Liver (tissue), 9 donors: ENCODE results near the gene CAP2. TPM values are rescaled to one million over a fixed set of nuclear protein-coding genes. Genes with fewer than 3 reads are reported as not detected.

Experiments
- DNase-seq: peaks from one replicate; pipeline ENCODE4 v3.0.0-alpha.2; 2017; ENCODE audit warnings: low spot score
- H3K27ac ChIP-seq, 2 donors: one replicate each; pipeline ENCODE4 v1.7.0; 2013; ENCODE audit warnings: inconsistent platforms in 2 of 2, low read length in 2 of 2, control low read depth in 1 of 2, low read depth in 1 of 2, mild to moderate bottlenecking in 1 of 2
- H3K27me3 ChIP-seq, 4 donors: one replicate each; pipeline versions ENCODE4 v1.6.1 to v1.7.0; 2013; ENCODE audit warnings: low read length in 3 of 4, inconsistent platforms in 1 of 4, mild to moderate bottlenecking in 1 of 4, moderate library complexity in 1 of 4; ENCODE audit not compliant: control insufficient read depth in 4 of 4, insufficient read depth in 4 of 4
- H3K36me3 ChIP-seq, 4 donors: one replicate each; pipeline versions ENCODE4 v1.6.1 to v1.7.0; 2013; ENCODE audit warnings: low read length in 3 of 4, mild to moderate bottlenecking in 3 of 4, low read depth in 1 of 4, moderate library complexity in 1 of 4; ENCODE audit not compliant: control insufficient read depth in 4 of 4, insufficient read depth in 3 of 4
- H3K4me1 ChIP-seq, 4 donors: one replicate each; pipeline versions ENCODE4 v1.6.1 to v1.7.0; 2013; ENCODE audit warnings: low read length in 3 of 4, mild to moderate bottlenecking in 3 of 4, moderate library complexity in 1 of 4; ENCODE audit not compliant: control insufficient read depth in 4 of 4, insufficient read depth in 4 of 4
- H3K4me3 ChIP-seq, 3 donors: one replicate each; pipeline versions ENCODE4 v1.6.1 to v1.7.0; 2013; ENCODE audit warnings: low read length in 3 of 3, control low read depth in 1 of 3, low read depth in 1 of 3, mild to moderate bottlenecking in 1 of 3
- H3K9ac ChIP-seq, 2 donors: one replicate each; pipeline ENCODE4 v1.7.0; 2013; ENCODE audit warnings: low read length in 2 of 2, mild to moderate bottlenecking in 2 of 2, moderate library complexity in 2 of 2, control low read depth in 1 of 2, low read depth in 1 of 2
- H3K9me3 ChIP-seq, 4 donors: one replicate each; pipeline versions ENCODE4 v1.6.1 to v1.7.0; 2013; ENCODE audit warnings: low read length in 3 of 4; ENCODE audit not compliant: control insufficient read depth in 4 of 4
- EGR1 ChIP-seq, 2 donors: IDR thresholded peaks; 2 replicates each; pipeline ENCODE4 v1.6.1; 2016 to 2018; ENCODE audit warnings: antibody characterized with exemption in 2 of 2, low read depth in 2 of 2
- FOXA1 ChIP-seq: IDR thresholded peaks from 2 replicates; pipeline ENCODE4 v1.6.1; 2016; ENCODE audit warnings: antibody characterized with exemption
- GABPA ChIP-seq, 2 donors: IDR thresholded peaks in 1 of 2; conservative IDR thresholded peaks in 1 of 2; 2 replicates each; pipeline ENCODE4 v1.6.1; 2016; ENCODE audit warnings: antibody characterized with exemption in 2 of 2, mild to moderate bottlenecking in 1 of 2, moderate library complexity in 1 of 2
- HNF4A ChIP-seq, 2 donors: conservative IDR thresholded peaks; 2 replicates each; pipeline ENCODE4 v1.6.1; 2016; ENCODE audit warnings: antibody characterized with exemption in 2 of 2, mild to moderate bottlenecking in 2 of 2
- HNF4G ChIP-seq: IDR thresholded peaks from 2 replicates; pipeline ENCODE4 v1.6.1; 2016; ENCODE audit warnings: antibody characterized with exemption
- JUND ChIP-seq, 2 donors: IDR thresholded peaks; 2 replicates each; pipeline ENCODE4 v1.6.1; 2016; ENCODE audit warnings: antibody characterized with exemption in 2 of 2
- NR2F2 ChIP-seq: IDR thresholded peaks from 2 replicates; pipeline ENCODE4 v1.6.1; 2016; ENCODE audit warnings: antibody characterized with exemption
- RAD21 ChIP-seq, 2 donors: IDR thresholded peaks; 2 replicates each; pipeline ENCODE4 v1.6.1; 2016; ENCODE audit warnings: antibody characterized with exemption in 2 of 2, mild to moderate bottlenecking in 2 of 2
- SP1 ChIP-seq: IDR thresholded peaks from 2 replicates; pipeline ENCODE4 v1.6.1; 2018; ENCODE audit warnings: antibody characterized with exemption, mild to moderate bottlenecking
- TAF1 ChIP-seq: conservative IDR thresholded peaks from 2 replicates; pipeline ENCODE4 v1.6.1; 2016; ENCODE audit warnings: antibody characterized with exemption, mild to moderate bottlenecking
- YY1 ChIP-seq: IDR thresholded peaks from 2 replicates; pipeline ENCODE4 v1.6.1; 2016; ENCODE audit warnings: antibody characterized with exemption, mild to moderate bottlenecking
- WGBS: extraction: QIAGEN DNeasy Blood & Tissue Kit; methylation state at CpG from one replicate; pipeline ENCODE4 v1.1.7; 2013; 5-methylcytosine and 5-hydroxymethylcytosine counted together
- polyA plus RNA-seq, 2 donors: library from polyadenylated mRNA; stranded (reverse) in 1 of 2; unstranded in 1 of 2; fragments of 200-250 nt in 1 of 2; fragments of >200 nt in 1 of 2; fragmentation: Nextera tagmentation in 1 of 2; extraction: Ambion mirVana in 1 of 2; gene quantifications; one replicate each; pipeline versions ENCODE4 v1.2.1 to v1.2.3, GENCODE V29; 2013 to 2015
- total RNA-seq, 2 donors: library from RNA; depleted of rRNA; stranded (reverse); fragments of >200 nt; gene quantifications; one replicate each; pipeline ENCODE4 v1.2.3, GENCODE V29; 2014
- TF ChIP-seq, protein P1 (sequence below): IDR thresholded peaks from 2 replicates; pipeline ENCODE4 v1.6.1; 2016; ENCODE audit warnings: antibody characterized with exemption
- TF ChIP-seq, protein P2 (sequence below): IDR thresholded peaks from 2 replicates; pipeline ENCODE4 v1.6.1; 2016; ENCODE audit warnings: antibody characterized with exemption
- TF ChIP-seq, protein P3 (sequence below): IDR thresholded peaks from 2 replicates; pipeline ENCODE4 v1.6.1; 2016; ENCODE audit warnings: antibody characterized with exemption
- TF ChIP-seq, protein P4 (sequence below): fragments of 150-350 bp; IDR thresholded peaks from 2 replicates; pipeline ENCODE4 v1.5.1; 2017; ENCODE audit warnings: improper control_type of control experiment, low read depth, low read length; ENCODE audit not compliant: missing input control
- TF ChIP-seq, protein P5 (sequence below): IDR thresholded peaks from 2 replicates; pipeline ENCODE4 v1.6.1; 2016; ENCODE audit warnings: antibody characterized with exemption, mild to moderate bottlenecking
- donor health status: healthy.
- donor health status: healthy.
- donor health status: healthy.
- donor health status: healthy.
- donor health status: healthy.

CAP2 gene
- total and polyA plus RNA-seq, 4 donors, result 1.2 to 6.4 (median 2.5) TPM

DNA sequence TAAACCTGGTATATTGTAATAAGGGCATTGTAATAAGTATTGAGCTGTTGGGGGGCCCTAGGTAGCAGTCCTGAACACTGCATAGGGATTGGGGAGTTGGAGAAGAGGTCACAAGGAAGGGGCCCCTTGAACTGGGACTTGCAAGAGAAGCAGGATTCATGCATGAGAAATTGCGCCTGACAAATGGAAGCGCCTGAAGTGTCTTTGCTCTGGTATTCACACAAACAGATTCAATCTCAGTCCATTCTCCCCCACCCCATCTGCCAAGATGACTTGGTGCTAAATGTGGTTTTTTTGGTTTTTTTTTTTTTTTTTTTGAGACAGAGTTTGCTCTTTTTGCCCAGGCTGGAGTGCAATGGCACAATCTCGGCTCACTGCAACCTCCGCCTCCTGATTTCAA is 87.1 kb downstream of the CAP2 start:
- TF ChIP-seq RAD21 (IDR thresholded peaks at IDR 0.05) (no peak), SP1 (no peak), NR2F2 (no peak), YY1 (no peak), GABPA (IDR thresholded peaks at IDR 0.05 in 1 of 2, conservative IDR thresholded peaks at IDR 0.05 in 1 of 2) (no peak), JUND (IDR thresholded peaks at IDR 0.05) (no peak), HNF4A (conservative IDR thresholded peaks at IDR 0.05) (no peak), HNF4G (no peak), EGR1 (IDR thresholded peaks at IDR 0.05; ENCODE audit: low read depth in 2 of 2) (no peak), TAF1 (no peak)
- TF ChIP-seq, protein P1, sequence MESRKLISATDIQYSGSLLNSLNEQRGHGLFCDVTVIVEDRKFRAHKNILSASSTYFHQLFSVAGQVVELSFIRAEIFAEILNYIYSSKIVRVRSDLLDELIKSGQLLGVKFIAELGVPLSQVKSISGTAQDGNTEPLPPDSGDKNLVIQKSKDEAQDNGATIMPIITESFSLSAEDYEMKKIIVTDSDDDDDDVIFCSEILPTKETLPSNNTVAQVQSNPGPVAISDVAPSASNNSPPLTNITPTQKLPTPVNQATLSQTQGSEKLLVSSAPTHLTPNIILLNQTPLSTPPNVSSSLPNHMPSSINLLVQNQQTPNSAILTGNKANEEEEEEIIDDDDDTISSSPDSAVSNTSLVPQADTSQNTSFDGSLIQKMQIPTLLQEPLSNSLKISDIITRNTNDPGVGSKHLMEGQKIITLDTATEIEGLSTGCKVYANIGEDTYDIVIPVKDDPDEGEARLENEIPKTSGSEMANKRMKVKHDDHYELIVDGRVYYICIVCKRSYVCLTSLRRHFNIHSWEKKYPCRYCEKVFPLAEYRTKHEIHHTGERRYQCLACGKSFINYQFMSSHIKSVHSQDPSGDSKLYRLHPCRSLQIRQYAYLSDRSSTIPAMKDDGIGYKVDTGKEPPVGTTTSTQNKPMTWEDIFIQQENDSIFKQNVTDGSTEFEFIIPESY, result no peak
- TF ChIP-seq, protein P2, sequence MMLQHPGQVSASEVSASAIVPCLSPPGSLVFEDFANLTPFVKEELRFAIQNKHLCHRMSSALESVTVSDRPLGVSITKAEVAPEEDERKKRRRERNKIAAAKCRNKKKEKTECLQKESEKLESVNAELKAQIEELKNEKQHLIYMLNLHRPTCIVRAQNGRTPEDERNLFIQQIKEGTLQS, result no peak
- TF ChIP-seq, protein P3, sequence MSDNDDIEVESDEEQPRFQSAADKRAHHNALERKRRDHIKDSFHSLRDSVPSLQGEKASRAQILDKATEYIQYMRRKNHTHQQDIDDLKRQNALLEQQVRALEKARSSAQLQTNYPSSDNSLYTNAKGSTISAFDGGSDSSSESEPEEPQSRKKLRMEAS, result no peak
- TF ChIP-seq, protein P4, sequence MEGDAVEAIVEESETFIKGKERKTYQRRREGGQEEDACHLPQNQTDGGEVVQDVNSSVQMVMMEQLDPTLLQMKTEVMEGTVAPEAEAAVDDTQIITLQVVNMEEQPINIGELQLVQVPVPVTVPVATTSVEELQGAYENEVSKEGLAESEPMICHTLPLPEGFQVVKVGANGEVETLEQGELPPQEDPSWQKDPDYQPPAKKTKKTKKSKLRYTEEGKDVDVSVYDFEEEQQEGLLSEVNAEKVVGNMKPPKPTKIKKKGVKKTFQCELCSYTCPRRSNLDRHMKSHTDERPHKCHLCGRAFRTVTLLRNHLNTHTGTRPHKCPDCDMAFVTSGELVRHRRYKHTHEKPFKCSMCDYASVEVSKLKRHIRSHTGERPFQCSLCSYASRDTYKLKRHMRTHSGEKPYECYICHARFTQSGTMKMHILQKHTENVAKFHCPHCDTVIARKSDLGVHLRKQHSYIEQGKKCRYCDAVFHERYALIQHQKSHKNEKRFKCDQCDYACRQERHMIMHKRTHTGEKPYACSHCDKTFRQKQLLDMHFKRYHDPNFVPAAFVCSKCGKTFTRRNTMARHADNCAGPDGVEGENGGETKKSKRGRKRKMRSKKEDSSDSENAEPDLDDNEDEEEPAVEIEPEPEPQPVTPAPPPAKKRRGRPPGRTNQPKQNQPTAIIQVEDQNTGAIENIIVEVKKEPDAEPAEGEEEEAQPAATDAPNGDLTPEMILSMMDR, result no peak
- DNase-seq, result no peak
- H3K4me3 ChIP-seq, result no peak overlapping the region
- no peaks in the 10 kb centered on the region for H3K9me3 ChIP-seq
- H3K9ac ChIP-seq, result no peak overlapping the region
- no peaks in the 10 kb centered on the region for H3K27me3 ChIP-seq
- WGBS, result 99% methylated on average over 4 of the region's 4 CpGs
- H3K27ac ChIP-seq, result no peak overlapping the region
- H3K4me1 ChIP-seq, result peaks cover 0 to 3% (median 0%) of the 10 kb centered on the region in 4 donors
- H3K36me3 ChIP-seq, result peaks cover 0 to 1% (median 0%) of the 10 kb centered on the region in 4 donors

DNA sequence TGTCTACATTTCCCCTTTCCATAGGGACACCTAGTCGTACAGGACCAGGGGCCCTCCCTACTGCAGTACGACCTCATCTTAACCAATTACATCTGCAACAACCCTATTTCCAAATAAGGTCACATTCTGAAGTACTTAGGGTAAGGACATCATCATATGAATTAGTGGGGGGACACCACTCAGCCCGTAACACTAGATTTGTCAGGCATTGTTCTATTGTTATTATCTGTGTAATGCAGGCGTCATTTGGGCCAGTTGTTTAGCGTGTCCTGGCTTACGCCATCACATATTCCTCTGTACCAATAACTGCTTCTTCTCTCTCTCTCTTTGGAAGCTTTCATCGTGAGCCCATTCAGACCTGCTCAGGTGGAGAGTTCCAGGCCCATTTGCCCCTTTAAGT is 89.3 kb downstream of the CAP2 start:
- no peaks in the 10 kb centered on the region for H3K9me3 ChIP-seq
- no peak overlapping the region for H3K4me3 ChIP-seq
- TF ChIP-seq TAF1, result no peak
- no peak for TF ChIP-seq HNF4G
- TF ChIP-seq, protein P5, sequence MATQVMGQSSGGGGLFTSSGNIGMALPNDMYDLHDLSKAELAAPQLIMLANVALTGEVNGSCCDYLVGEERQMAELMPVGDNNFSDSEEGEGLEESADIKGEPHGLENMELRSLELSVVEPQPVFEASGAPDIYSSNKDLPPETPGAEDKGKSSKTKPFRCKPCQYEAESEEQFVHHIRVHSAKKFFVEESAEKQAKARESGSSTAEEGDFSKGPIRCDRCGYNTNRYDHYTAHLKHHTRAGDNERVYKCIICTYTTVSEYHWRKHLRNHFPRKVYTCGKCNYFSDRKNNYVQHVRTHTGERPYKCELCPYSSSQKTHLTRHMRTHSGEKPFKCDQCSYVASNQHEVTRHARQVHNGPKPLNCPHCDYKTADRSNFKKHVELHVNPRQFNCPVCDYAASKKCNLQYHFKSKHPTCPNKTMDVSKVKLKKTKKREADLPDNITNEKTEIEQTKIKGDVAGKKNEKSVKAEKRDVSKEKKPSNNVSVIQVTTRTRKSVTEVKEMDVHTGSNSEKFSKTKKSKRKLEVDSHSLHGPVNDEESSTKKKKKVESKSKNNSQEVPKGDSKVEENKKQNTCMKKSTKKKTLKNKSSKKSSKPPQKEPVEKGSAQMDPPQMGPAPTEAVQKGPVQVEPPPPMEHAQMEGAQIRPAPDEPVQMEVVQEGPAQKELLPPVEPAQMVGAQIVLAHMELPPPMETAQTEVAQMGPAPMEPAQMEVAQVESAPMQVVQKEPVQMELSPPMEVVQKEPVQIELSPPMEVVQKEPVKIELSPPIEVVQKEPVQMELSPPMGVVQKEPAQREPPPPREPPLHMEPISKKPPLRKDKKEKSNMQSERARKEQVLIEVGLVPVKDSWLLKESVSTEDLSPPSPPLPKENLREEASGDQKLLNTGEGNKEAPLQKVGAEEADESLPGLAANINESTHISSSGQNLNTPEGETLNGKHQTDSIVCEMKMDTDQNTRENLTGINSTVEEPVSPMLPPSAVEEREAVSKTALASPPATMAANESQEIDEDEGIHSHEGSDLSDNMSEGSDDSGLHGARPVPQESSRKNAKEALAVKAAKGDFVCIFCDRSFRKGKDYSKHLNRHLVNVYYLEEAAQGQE, result no peak
- TF ChIP-seq FOXA1, result no peak
- TF ChIP-seq YY1, result no peak
- TF ChIP-seq, protein P4, result no peak
- no peak for TF ChIP-seq JUND (IDR thresholded peaks at IDR 0.05)
- no peaks in the 10 kb centered on the region for H3K27me3 ChIP-seq
- no peak for DNase-seq
- 95% methylated on average over 7 of the region's 7 CpGs for WGBS
- H3K27ac ChIP-seq, result no peak overlapping the region
- no peak overlapping the region for H3K9ac ChIP-seq
- H3K36me3 ChIP-seq, result peaks cover 0 to 1% (median 0%) of the 10 kb centered on the region in 4 donors
- H3K4me1 ChIP-seq, result peaks cover 0 to 3% (median 0%) of the 10 kb centered on the region in 4 donors
